ENCODE results near the gene TUBB1.
"Not testable (repeated sequence)": the region's sequence is repeated elsewhere in the genome, so short reads cannot be mapped to it uniquely, and the experiment has no call there.

The TUBB1 gene

GRCh38 chr20:59006167-59006863, 12.9 kb upstream of the TUBB1 start:
- Mint-ChIP-seq H3K27me3 (no peaks in the 10 kb centered on the region), H3K4me1 (peaks cover 52% of the 10 kb centered on the region), H3K27ac (peak overlapping the region; percentile 96), H3K4me3 (peak overlapping the region; percentile 93), H3K36me3 (peaks cover 27% of the 10 kb centered on the region), H3K9me3 (no peaks in the 10 kb centered on the region)
- DNase-seq (ENCODE audit: low spot score in 2 of 2): peak in 1 of 2 donors; percentile 30
- ATAC-seq (ENCODE audit: low read depth): no peak

- Mint-ChIP-seq H3K36me3 (peaks cover 23% of the 10 kb centered on the region), H3K27ac (peak within 1 kb of the TSS; percentile 96), H3K27me3 (no peaks in the 10 kb centered on the region), H3K4me3 (peak within 1 kb of the TSS; percentile 98), H3K4me1 (peaks cover 52% of the 10 kb centered on the region), H3K9me3 (no peaks in the 10 kb centered on the region)
- DNase-seq (ENCODE audit: low spot score in 2 of 2): peak in 1 of 2 donors; percentile 51
- ATAC-seq (ENCODE audit: low read depth): no peak
These were observed 12.2 kb upstream of the TUBB1 start, which contains the start of gene CTSZ for GRCh38 chr20:59006864-59007664. TSS of gene CTSZ (minus strand) at chr20:59007254. CDS start at chr20:59007128, 126 bp downstream.

GRCh38 chr20:59007665-59008511, 11.3 kb upstream of the TUBB1 start:
- peaks cover 46% of the 10 kb centered on the region for H3K4me1 Mint-ChIP-seq
- ATAC-seq (ENCODE audit: low read depth): peak; percentile 37
- DNase-seq (ENCODE audit: low spot score in 2 of 2): peak; percentile 67 to 71

GRCh38 chr20:59008715-59009336, 10.4 kb upstream of the TUBB1 start:
- Mint-ChIP-seq H3K9me3 (no peaks in the 10 kb centered on the region), H3K27ac (peak overlapping the region; percentile 94), H3K4me1 (peaks cover 43% of the 10 kb centered on the region), H3K4me3 (no peak overlapping the region), H3K36me3 (peaks cover 9% of the 10 kb centered on the region), H3K27me3 (no peaks in the 10 kb centered on the region)
- no peak for DNase-seq (ENCODE audit: low spot score in 2 of 2)
- ATAC-seq (ENCODE audit: low read depth): no peak

More at GRCh38 chr20:59007665-59008511, 11.3 kb upstream of the TUBB1 start:
- Mint-ChIP-seq H3K36me3 (peaks cover 16% of the 10 kb centered on the region), H3K27ac (peak overlapping the region; percentile 94), H3K27me3 (no peaks in the 10 kb centered on the region), H3K4me3 (peak overlapping the region; percentile 98), H3K9me3 (no peaks in the 10 kb centered on the region)

- ATAC-seq (ENCODE audit: low read depth): no peak
- no peak overlapping the region for H3K27ac Mint-ChIP-seq
- H3K27me3 Mint-ChIP-seq: no peaks in the 10 kb centered on the region
- H3K9me3 Mint-ChIP-seq: no peaks in the 10 kb centered on the region
- peaks cover 4% of the 10 kb centered on the region for H3K36me3 Mint-ChIP-seq
- DNase-seq (ENCODE audit: low spot score in 2 of 2): no peak
- H3K4me1 Mint-ChIP-seq: peaks cover 31% of the 10 kb centered on the region
- H3K4me3 Mint-ChIP-seq: no peak overlapping the region
These were observed 8.8 kb upstream of the TUBB1 start for GRCh38 chr20:59010321-59010994.

- ATAC-seq (ENCODE audit: low read depth) (no peak), DNase-seq (ENCODE audit: low spot score in 2 of 2) (no peak)
- no peaks in the 10 kb centered on the region for H3K9me3 Mint-ChIP-seq
- peaks cover under 1% of the 10 kb centered on the region for H3K36me3 Mint-ChIP-seq
- H3K4me1 Mint-ChIP-seq: peaks cover 31% of the 10 kb centered on the region
- H3K4me3 Mint-ChIP-seq: no peak overlapping the region
- no peaks in the 10 kb centered on the region for H3K27me3 Mint-ChIP-seq
- H3K27ac Mint-ChIP-seq: no peak overlapping the region
These were observed 8.0 kb upstream of the TUBB1 start for GRCh38 chr20:59010995-59011873.

- H3K9me3 Mint-ChIP-seq; H3K27ac Mint-ChIP-seq; H3K4me3 Mint-ChIP-seq; H3K27me3 Mint-ChIP-seq; DNase-seq (ENCODE audit: low spot score in 2 of 2); ATAC-seq (ENCODE audit: low read depth); H3K36me3 Mint-ChIP-seq: not testable (repeated sequence)
- peaks cover 36% of the 10 kb centered on the region for H3K4me1 Mint-ChIP-seq
These were observed 7.4 kb upstream of the TUBB1 start for GRCh38 chr20:59011874-59012157.

- H3K27ac Mint-ChIP-seq: no peak overlapping the region
- no peaks in the 10 kb centered on the region for H3K9me3 Mint-ChIP-seq
- DNase-seq (ENCODE audit: low spot score in 2 of 2) (no peak), ATAC-seq (ENCODE audit: low read depth) (no peak)
- H3K27me3 Mint-ChIP-seq: no peaks in the 10 kb centered on the region
- H3K4me3 Mint-ChIP-seq: no peak overlapping the region
- H3K4me1 Mint-ChIP-seq: peaks cover 40% of the 10 kb centered on the region
- H3K36me3 Mint-ChIP-seq: no peaks in the 10 kb centered on the region
These were observed 5.9 kb upstream of the TUBB1 start for GRCh38 chr20:59013031-59013951.

- Mint-ChIP-seq H3K4me3 (no peak overlapping the region), H3K27me3 (no peaks in the 10 kb centered on the region), H3K36me3 (no peaks in the 10 kb centered on the region), H3K27ac (no peak overlapping the region), H3K9me3 (no peaks in the 10 kb centered on the region), H3K4me1 (peaks cover 36% of the 10 kb centered on the region)
- ATAC-seq (ENCODE audit: low read depth): no peak
- no peak for DNase-seq (ENCODE audit: low spot score in 2 of 2)
These were observed 5.1 kb upstream of the TUBB1 start for GRCh38 chr20:59013959-59014608.

- DNase-seq (ENCODE audit: low spot score in 2 of 2): no peak
- Mint-ChIP-seq H3K4me1 (peaks cover 34% of the 10 kb centered on the region), H3K27me3 (no peaks in the 10 kb centered on the region), H3K4me3 (no peak overlapping the region), H3K9me3 (no peaks in the 10 kb centered on the region), H3K27ac (no peak overlapping the region), H3K36me3 (no peaks in the 10 kb centered on the region)
- ATAC-seq (ENCODE audit: low read depth): no peak
These were observed 4.4 kb upstream of the TUBB1 start for GRCh38 chr20:59014680-59015389.

- DNase-seq (ENCODE audit: low spot score in 2 of 2) (no peak), ATAC-seq (ENCODE audit: low read depth) (no peak)
- Mint-ChIP-seq H3K36me3 (no peaks in the 10 kb centered on the region), H3K27ac (no peak overlapping the region), H3K4me1 (peaks cover 32% of the 10 kb centered on the region), H3K27me3 (no peaks in the 10 kb centered on the region), H3K9me3 (no peaks in the 10 kb centered on the region), H3K4me3 (no peak overlapping the region)
These were observed 3.8 kb upstream of the TUBB1 start for GRCh38 chr20:59015411-59015810.
